ENCODE results near the gene ATP7A. TPM values are rescaled to one million over a fixed set of nuclear protein-coding genes. Genes with fewer than 3 reads are reported as not detected.

Gene ATP7A
- total RNA-seq, 1 experiment from 2014 or later: 2.1 TPM

- TF ChIP-seq, protein P1, sequence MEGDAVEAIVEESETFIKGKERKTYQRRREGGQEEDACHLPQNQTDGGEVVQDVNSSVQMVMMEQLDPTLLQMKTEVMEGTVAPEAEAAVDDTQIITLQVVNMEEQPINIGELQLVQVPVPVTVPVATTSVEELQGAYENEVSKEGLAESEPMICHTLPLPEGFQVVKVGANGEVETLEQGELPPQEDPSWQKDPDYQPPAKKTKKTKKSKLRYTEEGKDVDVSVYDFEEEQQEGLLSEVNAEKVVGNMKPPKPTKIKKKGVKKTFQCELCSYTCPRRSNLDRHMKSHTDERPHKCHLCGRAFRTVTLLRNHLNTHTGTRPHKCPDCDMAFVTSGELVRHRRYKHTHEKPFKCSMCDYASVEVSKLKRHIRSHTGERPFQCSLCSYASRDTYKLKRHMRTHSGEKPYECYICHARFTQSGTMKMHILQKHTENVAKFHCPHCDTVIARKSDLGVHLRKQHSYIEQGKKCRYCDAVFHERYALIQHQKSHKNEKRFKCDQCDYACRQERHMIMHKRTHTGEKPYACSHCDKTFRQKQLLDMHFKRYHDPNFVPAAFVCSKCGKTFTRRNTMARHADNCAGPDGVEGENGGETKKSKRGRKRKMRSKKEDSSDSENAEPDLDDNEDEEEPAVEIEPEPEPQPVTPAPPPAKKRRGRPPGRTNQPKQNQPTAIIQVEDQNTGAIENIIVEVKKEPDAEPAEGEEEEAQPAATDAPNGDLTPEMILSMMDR (conservative IDR thresholded peaks at IDR 0.05): no peak
- Mint-ChIP-seq H3K4me3 (no peak overlapping the region), H3K4me1 (no peaks in the 10 kb centered on the region), H3K27me3 (ENCODE audit: low read depth) (no peaks in the 10 kb centered on the region), H3K36me3 (ENCODE audit: insufficient read depth in 1 of 3, low read depth in 3 of 3) (no peaks in the 10 kb centered on the region), H3K9me3 (peaks cover 47 to 57% of the 10 kb centered on the region in 2 experiments), H3K27ac (no peak overlapping the region)
- Histone ChIP-seq H2BK20ac (ENCODE audit: low read depth, low read length, poor library complexity, severe bottlenecking) (no peak overlapping the region), H4K8ac (replicated peaks; ENCODE audit: insufficient read length, low read depth, low read length) (no peak overlapping the region), H4K20me1 (ENCODE audit: control insufficient read depth, insufficient read depth, insufficient read length) (no peaks in the 10 kb centered on the region), H3K4me1 (ENCODE audit: insufficient read depth, low read length) (no peaks in the 10 kb centered on the region), H3K27ac (ENCODE audit: insufficient read length, low read depth, low read length) (no peak overlapping the region), H4K91ac (ENCODE audit: insufficient read length, low read depth, low read length) (no peak overlapping the region), H3K27me3 (ENCODE audit: insufficient read depth, low read length) (no peaks in the 10 kb centered on the region), H3T11ph (ENCODE audit: low read length) (no peak overlapping the region), H3K23me2 (ENCODE audit: insufficient read length, low read depth, low read length, poor library complexity, severe bottlenecking) (no peaks in the 10 kb centered on the region), H3K9ac (ENCODE audit: extremely low read depth, insufficient read length, low read length) (no peak overlapping the region), H3K4ac (ENCODE audit: low read depth, low read length) (no peak overlapping the region), H2BK12ac (ENCODE audit: insufficient read length, low read depth, low read length) (no peak overlapping the region), H2BK15ac (ENCODE audit: low read depth, low read length) (no peak overlapping the region), H3K9me3 (ENCODE audit: control insufficient read depth, low read depth, low read length) (no peaks in the 10 kb centered on the region), H2AFZ (ENCODE audit: low read length) (no peak overlapping the region), H3K14ac (ENCODE audit: insufficient read depth, low read length) (no peak overlapping the region), H2AK5ac (ENCODE audit: insufficient read length, low read length) (no peak overlapping the region), H3K79me2 (ENCODE audit: insufficient read depth, low read length) (no peaks in the 10 kb centered on the region), H3K23ac (ENCODE audit: insufficient read length, low read depth, low read length) (no peak overlapping the region), H2BK120ac (ENCODE audit: low read depth, low read length, poor library complexity, severe bottlenecking) (no peak overlapping the region), H3K4me2 (ENCODE audit: insufficient read depth, insufficient read length, low read length) (no peak overlapping the region), H3K79me1 (ENCODE audit: insufficient read depth, low read depth, low read length, poor library complexity, severe bottlenecking) (no peaks in the 10 kb centered on the region), H4K5ac (ENCODE audit: insufficient read length, low read depth, low read length) (no peak overlapping the region), H3K56ac (ENCODE audit: insufficient read length, low read depth, low read length) (no peak overlapping the region), H2BK5ac (ENCODE audit: insufficient read length, low read length) (no peak overlapping the region), H3K18ac (ENCODE audit: insufficient read length, low read depth, low read length) (no peak overlapping the region)
- WGBS (ENCODE audit: extremely low coverage, insufficient read length, low lambda C conversion rate): no CpG with 5 or more reads among the region's 1 CpG
- no peak for DNase-seq
These were observed 67.0 kb downstream of the ATP7A start for GRCh38 chrX:77977518-77977917.
